Lung (tissue), 12 donors: ENCODE measurements around the gene KLHL21. TPM values are rescaled to one million over a fixed set of nuclear protein-coding genes. Genes with fewer than 3 reads are reported as not detected.

Experiments used
- ATAC-seq: fragments of 200-7000 bp; cut with Tn5 transposase; one replicate; pipeline ENCODE4 v1.9.1; 2020; ENCODE audit warnings: moderate number of reproducible peaks; ENCODE audit not compliant: insufficient read depth, low FRiP score
- DNase-seq, 3 donors: peaks; one replicate each; pipeline ENCODE4 v3.0.0-alpha.2; 2013 to 2017
- H3K27ac ChIP-seq, 2 donors: one replicate each; pipeline ENCODE4 v1.5.1; 2013; ENCODE audit warnings: mild to moderate bottlenecking in 2 of 2, moderate library complexity in 2 of 2, control low read depth in 1 of 2, inconsistent platforms in 1 of 2, low read depth in 1 of 2, low read length in 1 of 2
- H3K27me3 ChIP-seq, 3 donors: one replicate each; pipeline ENCODE4 v1.5.1; 2013; ENCODE audit warnings: low read length in 2 of 3; ENCODE audit not compliant: control insufficient read depth in 3 of 3, insufficient read depth in 3 of 3
- H3K36me3 ChIP-seq, 4 donors: one replicate each; pipeline ENCODE4 v1.5.1; 2013; ENCODE audit warnings: low read length in 4 of 4, mild to moderate bottlenecking in 1 of 4, moderate library complexity in 1 of 4; ENCODE audit not compliant: control insufficient read depth in 4 of 4, insufficient read depth in 4 of 4
- H3K4me1 ChIP-seq, 5 donors: one replicate each; pipeline ENCODE4 v1.5.1; 2013; ENCODE audit warnings: low read length in 5 of 5, mild to moderate bottlenecking in 2 of 5, moderate library complexity in 1 of 5; ENCODE audit not compliant: control insufficient read depth in 5 of 5, insufficient read depth in 5 of 5
- H3K4me3 ChIP-seq: one replicate; pipeline ENCODE4 v1.5.1; 2013; ENCODE audit warnings: mild to moderate bottlenecking, control low read depth, moderate library complexity
- H3K9ac ChIP-seq, 2 donors: one replicate each; pipeline ENCODE4 v1.5.1; 2013; ENCODE audit warnings: low read length in 2 of 2, control low read depth in 1 of 2; ENCODE audit not compliant: insufficient read depth in 1 of 2
- H3K9me3 ChIP-seq, 4 donors: one replicate each; pipeline ENCODE4 v1.5.1; 2013; ENCODE audit warnings: low read length in 3 of 4, mild to moderate bottlenecking in 1 of 4, moderate library complexity in 1 of 4; ENCODE audit not compliant: control insufficient read depth in 4 of 4, insufficient read depth in 3 of 4
- CTCF ChIP-seq: IDR thresholded peaks from 2 replicates; pipeline ENCODE4 v1.5.1; 2012; ENCODE audit warnings: mild to moderate bottlenecking; ENCODE audit errors: control extremely low read depth, extremely low read depth
- WGBS, 2 donors: extraction: QIAGEN DNeasy Blood & Tissue Kit; methylation state at CpG; one replicate each; pipeline ENCODE4 v1.1.7; 2013; 5-methylcytosine and 5-hydroxymethylcytosine counted together
- polyA plus RNA-seq, 2 donors: library from polyadenylated mRNA; stranded (reverse); fragments of 200-250 nt; gene quantifications; one replicate each; pipeline ENCODE4 v1.2.1, GENCODE V29; 2013
- total RNA-seq, 2 donors: library from RNA; depleted of rRNA in 1 of 2; stranded (reverse); fragments of >200 nt in 1 of 2; gene quantifications; one replicate each; pipeline ENCODE4 v1.2.1, GENCODE V29; 2014 to 2021
- donor health status: control.
- donor health status: control.
- donor health status: Bipolar disorder and iron deficiency.
- donor health status: healthy.
- donor health status: DM: yes; HTN: yes; CAD: no.

The KLHL21 gene
- total and polyA plus RNA-seq, 4 donors: 9.2 to 31.3 (median 19.7) TPM

- H3K9me3 ChIP-seq: no peaks in the 10 kb centered on the region
- TF ChIP-seq CTCF: no peak
- H3K36me3 ChIP-seq: peaks cover 0 to 2% (median 0%) of the 10 kb centered on the region in 4 donors
- H3K4me1 ChIP-seq: peaks cover 0 to 25% (median 8%) of the 10 kb centered on the region in 5 donors
- peak within 1 kb of the TSS; percentile 88 to 96 for H3K27ac ChIP-seq
- H3K9ac ChIP-seq: peak within 1 kb of the TSS; percentile 83 to 85
- DNase-seq (peak; percentile 99), ATAC-seq (peak; percentile 97)
- 12 to 18% methylated on average over 55 to 58 of the region's 58 CpGs for WGBS, 2 donors
- H3K4me3 ChIP-seq: peak within 1 kb of the TSS; percentile 75
- H3K27me3 ChIP-seq: no peaks in the 10 kb centered on the region
Observed at GRCh38 chr1:6579374-6580118, 23.1 kb downstream of the KLHL21 start, which contains the start of gene ZBTB48. ZBTB48 (plus strand) TSS chr1:6579994; CDS start chr1:6580610, 616 bp downstream.

- H3K4me1 ChIP-seq: peaks cover 0 to 25% (median 8%) of the 10 kb centered on the region in 5 donors
- H3K4me3 ChIP-seq: no peak overlapping the region
- no peak for ATAC-seq
- H3K9me3 ChIP-seq: no peaks in the 10 kb centered on the region
- H3K36me3 ChIP-seq: peaks cover 0 to 2% (median 0%) of the 10 kb centered on the region in 4 donors
- H3K9ac ChIP-seq: peak overlapping the region; percentile 83 to 85
- 83 to 91% methylated on average over 14 of the region's 14 CpGs for WGBS, 2 donors
- no peaks in the 10 kb centered on the region for H3K27me3 ChIP-seq
- TF ChIP-seq CTCF: no peak
- no peak for DNase-seq
- peak overlapping the region; percentile 84 to 96 for H3K27ac ChIP-seq
Observed at GRCh38 chr1:6578624-6579373, 23.9 kb downstream of the KLHL21 start.

- H3K36me3 ChIP-seq: peaks cover 0 to 2% (median 0%) of the 10 kb centered on the region in 4 donors
- no peak overlapping the region for H3K9ac ChIP-seq
- peaks cover 0 to 25% (median 8%) of the 10 kb centered on the region in 5 donors for H3K4me1 ChIP-seq
- no peak overlapping the region for H3K27ac ChIP-seq
- no peaks in the 10 kb centered on the region for H3K27me3 ChIP-seq
- ATAC-seq (no peak), DNase-seq (no peak)
- H3K9me3 ChIP-seq: no peaks in the 10 kb centered on the region
- no peak for TF ChIP-seq CTCF
- WGBS, 2 donors: 88 to 92% methylated on average over 6 of the region's 6 CpGs
- H3K4me3 ChIP-seq: no peak overlapping the region
Observed at GRCh38 chr1:6577831-6578525, 24.7 kb downstream of the KLHL21 start.
